GM19023 (cell line): ENCODE data around the gene HSFX1.
A peak's percentile ranks its signal among the peaks of the same experiment; 100 is the strongest.
"Not testable (repeated sequence)": the region's sequence is repeated elsewhere in the genome, so short reads cannot be mapped to it uniquely, and the experiment has no call there.

Experiments used
- ATAC-seq: cut with Tn5 transposase; IDR thresholded peaks from one replicate; pipeline ENCODE4 v1.9.1; 2021; ENCODE audit warnings: mild to moderate bottlenecking, moderate library complexity; ENCODE audit not compliant: unreplicated experiment

The HSFX1 gene, protein sequence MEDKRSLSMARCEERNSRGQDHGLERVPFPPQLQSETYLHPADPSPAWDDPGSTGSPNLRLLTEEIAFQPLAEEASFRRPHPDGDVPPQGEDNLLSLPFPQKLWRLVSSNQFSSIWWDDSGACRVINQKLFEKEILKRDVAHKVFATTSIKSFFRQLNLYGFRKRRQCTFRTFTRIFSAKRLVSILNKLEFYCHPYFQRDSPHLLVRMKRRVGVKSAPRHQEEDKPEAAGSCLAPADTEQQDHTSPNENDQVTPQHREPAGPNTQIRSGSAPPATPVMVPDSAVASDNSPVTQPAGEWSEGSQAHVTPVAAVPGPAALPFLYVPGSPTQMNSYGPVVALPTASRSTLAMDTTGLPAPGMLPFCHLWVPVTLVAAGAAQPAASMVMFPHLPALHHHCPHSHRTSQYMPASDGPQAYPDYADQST

DNA sequence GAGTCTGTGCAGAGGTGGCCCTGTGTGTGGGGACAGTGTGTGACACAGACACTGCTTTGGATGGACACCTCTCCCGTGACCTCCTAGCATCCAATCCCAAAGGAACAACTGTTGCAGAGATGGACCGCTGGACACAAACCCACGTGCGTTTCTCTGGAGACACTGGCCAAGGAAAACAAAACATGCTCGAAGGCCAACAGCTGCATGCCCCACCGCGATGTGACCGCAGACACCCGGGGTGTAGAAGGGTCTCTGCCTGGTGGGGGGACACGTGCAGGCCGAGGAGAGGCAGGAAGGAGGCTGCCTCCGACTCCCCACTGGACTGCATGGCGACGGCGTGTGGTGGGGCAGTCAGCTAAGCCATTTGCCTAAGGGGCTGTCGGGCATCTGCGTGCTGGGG, at the start of gene HSFX1:
HSFX1 (plus strand) TSS at position 301 of the 400 bp plus-strand sequence. CDS start 614 bp downstream, outside the sequence.
- ATAC-seq = not testable (repeated sequence)

DNA sequence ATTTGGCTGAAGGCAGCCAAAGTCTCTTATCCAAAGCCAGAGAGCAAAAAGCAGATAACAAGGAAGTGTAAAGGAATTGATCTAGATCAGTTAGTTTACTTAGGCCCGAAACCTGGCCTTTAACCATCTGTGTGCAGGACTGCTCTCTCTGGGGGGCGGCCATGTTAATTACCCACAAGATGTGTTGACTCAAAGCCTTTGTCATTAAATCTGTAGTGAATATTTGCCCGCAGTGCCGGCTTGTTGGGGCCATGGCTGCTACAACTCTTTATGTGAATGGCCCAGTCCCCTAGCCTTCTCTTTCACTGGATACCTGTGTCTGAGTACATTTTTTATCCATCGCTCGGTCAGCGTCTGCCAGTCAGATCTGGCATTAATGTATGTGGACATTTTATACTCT, 46.6 kb upstream of the HSFX1 start:
- ATAC-seq = not testable (repeated sequence)

GRCh38 chrX:149742269-149742668, 31.6 kb upstream of the HSFX1 start:
- not testable (repeated sequence) for ATAC-seq

- not testable (repeated sequence) for ATAC-seq
Observed at GRCh38 chrX:149746390-149747007, 27.4 kb upstream of the HSFX1 start.

- no peak for ATAC-seq
Observed at GRCh38 chrX:149757206-149758067, 16.4 kb upstream of the HSFX1 start.

GRCh38 chrX:149758068-149758714, 15.7 kb upstream of the HSFX1 start:
- ATAC-seq = no peak

DNA sequence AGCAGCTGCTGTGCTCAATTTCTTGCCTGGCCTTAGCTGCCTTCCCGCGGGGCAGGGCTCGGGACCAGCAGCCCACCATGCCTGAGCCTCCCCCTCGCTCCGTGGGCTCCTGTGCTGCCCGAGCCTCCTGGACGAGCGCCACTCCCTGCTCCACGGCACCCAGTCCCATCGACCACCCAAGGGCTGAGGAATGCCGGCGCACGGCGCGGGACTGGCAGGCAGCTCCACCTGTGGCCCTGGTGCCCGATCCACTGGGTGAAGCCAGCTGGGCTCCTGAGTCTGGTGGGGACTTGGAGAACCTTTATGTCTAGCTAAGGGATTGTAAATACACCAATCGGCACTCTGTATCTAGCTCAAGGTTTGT, 15.2 kb upstream of the HSFX1 start:
- not testable (repeated sequence) for ATAC-seq

- no peak for ATAC-seq
Observed at GRCh38 chrX:149759824-149760223, 14.0 kb upstream of the HSFX1 start.

- ATAC-seq = no peak
Observed at GRCh38 chrX:149760965-149761364, 12.9 kb upstream of the HSFX1 start.

DNA sequence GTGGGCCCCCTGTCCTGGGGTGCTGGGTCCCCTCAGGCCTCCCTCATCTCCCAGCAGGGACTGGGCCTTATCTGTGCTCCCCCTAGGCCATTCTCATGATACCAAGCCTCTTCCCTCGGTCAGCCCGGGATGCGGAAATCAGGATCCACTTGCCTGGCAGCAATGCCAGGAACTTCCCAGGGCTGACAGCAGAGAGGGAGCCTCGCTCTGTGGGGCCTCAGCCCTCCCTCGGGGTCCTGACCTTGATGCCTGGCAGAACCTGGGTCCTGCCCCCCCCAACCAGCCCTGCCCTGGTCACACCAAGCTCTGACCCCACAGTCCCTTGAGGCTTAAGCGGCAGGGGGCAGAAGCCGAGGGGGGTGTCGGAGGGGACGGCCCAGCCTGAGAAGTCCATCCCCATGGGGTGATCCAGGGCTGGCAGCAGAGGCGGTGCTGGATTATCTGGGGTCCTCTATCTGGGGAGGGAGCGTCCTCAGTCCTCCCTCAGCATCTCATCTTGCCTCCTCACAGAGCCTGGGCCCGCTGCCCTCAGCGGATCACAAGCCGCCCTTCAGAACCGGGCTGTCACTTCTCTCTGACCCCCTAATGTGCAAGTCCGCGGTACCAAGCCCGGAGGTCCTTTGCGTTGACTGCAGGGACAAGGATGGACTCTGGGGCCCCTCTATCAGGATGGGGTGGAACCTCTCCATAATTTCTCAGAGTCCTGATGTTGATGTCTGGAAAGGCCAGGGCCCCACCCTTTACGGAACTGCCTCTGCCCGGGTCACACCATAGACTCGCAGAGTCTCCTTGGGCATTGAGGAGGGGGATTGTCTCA, 11.8 kb upstream of the HSFX1 start:
- not testable (repeated sequence) for ATAC-seq

DNA sequence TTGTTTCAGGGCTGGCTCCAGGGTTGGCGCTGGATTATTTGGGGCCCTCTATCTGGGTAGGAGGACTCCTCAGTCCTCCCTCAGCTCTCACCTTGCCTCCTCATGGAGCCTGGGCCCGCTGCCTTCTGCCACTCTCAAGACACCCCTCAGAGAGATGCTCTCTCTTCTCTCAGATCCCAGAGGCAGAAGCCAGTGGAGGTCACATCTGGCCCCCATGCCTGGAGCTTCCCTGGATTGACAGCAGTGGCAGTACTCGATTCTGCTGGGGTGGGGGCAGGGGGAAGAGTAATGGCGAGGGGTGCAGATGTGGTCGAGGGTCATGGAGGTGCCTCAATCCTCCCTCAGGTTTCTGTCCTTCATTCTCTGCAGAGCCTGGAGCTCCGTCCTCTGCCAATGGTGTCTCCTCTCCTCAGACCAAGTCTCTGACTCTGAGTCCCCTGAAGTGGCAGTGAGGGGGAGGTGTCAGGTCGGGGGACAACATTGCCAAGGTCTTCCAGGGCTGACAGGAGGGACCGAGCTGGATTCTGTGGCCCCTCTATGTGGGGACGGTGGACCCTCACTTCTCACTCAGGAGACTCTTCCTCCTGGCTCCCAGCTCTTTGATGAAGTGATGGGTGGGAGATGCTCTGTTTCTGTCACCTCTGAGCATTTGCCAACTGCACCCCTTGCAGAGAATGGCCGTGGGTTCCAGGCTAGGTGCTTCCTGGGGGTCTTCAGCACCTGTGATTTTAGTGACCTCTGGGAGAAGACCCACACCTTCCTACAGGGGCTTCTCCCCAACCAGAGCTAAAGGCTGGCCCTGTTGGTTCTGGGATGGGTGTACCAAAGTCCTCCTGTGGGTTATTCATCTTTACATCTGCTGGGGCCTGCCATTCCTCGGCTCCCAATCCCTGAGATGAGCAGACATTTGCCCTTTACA, 10.9 kb upstream of the HSFX1 start:
- no peak for ATAC-seq

- ATAC-seq = not testable (repeated sequence)
Observed at GRCh38 chrX:149770344-149770743, 3.5 kb upstream of the HSFX1 start.

DNA sequence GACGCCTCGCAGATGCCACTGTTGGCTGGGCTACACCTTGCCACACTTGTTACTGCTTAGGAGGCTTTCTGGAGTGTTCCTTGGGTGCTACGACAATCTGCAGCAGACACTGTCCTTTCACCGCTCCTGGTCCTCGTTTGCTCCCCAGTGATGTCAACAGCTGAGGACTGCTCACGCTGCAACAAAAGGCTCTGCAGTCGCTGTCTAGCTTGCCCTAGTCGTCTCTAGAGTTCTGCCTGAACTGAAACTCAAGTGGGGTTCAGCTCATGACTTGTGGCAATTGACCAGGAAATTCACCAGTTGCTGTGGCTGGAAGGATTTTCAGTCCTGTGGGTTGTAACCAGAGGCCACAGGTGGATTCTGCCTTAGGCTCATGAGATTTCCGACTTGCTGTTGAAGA, 842 bp upstream of the HSFX1 start:
- not testable (repeated sequence) for ATAC-seq

DNA sequence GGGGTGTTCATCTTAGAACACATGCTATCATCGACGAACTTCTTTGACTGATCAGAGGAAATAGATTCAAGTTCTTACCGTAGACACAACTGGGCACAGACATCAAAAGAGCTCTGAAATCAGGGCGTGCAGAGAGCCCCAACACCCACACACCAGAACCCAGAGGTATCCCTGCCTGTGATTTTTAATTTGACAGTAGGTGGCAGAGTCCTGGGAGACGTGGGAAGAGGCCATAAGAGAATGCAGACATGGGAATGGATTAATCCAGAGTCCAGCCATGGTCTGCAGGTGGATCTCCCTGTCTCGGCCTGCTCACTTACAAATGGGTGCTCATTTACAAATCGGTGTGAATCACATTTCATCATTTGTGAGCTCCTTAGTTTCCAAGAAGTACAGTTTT, 4.1 kb downstream of the HSFX1 start:
- ATAC-seq = not testable (repeated sequence)

DNA sequence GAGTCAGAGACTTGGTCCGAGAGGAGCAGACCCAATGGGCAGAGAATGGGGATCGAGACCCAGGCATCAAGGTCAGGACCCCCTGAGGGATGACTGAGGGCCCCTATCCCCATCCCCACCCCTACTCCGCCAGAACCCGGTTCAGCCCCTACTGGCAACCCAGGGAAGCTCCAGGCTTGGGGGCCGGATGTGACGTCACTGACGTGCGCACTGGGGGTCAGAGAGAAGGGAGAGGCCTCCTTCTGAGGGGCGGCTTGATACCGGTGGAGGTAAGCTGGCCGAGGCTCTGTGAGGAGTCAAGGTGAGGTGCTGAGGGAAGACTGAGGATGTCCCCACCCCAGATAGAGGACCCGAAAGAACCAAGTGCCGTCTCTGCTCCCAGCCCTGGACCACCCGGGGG, 7.9 kb downstream of the HSFX1 start, which contains the start of gene MAGEA9:
MAGEA9 (plus strand) TSS at position 204 of the 400 bp plus-strand sequence. CDS start 4,281 bp downstream, outside the sequence.
- ATAC-seq = not testable (repeated sequence)

- ATAC-seq = peak; percentile 97
Observed at GRCh38 chrX:149795531-149795930, 21.7 kb downstream of the HSFX1 start.

GRCh38 chrX:149799095-149799714, 25.3 kb downstream of the HSFX1 start:
- no peak for ATAC-seq

DNA sequence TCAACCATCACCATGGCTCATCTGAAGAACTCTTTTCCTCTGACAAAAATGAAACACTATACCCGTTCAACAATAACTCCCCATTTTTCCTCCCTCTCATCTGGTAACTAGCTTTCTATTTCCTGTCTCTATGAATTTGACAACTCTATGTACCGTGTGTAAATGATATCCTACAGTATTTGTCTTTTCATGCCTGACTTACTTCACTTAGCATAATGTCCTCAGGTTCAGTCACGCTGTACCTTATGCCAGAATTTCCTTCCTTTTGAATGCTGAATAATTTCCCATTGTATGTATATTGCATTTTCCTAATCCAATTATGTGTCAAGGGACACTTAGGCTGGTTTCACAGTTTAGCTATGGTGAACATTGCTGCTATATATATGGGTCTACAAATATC, 26.1 kb downstream of the HSFX1 start:
- no peak for ATAC-seq
